ENCODE measurements around the gene PCSK7. TPM values are rescaled to one million over a fixed set of nuclear protein-coding genes. Genes with fewer than 3 reads are reported as not detected.

The PCSK7 gene
- total and polyA plus RNA-seq, 2 experiments from 2014 or later: 25.9 to 33.0 TPM

- H3K4me2 ChIP-seq: no peak overlapping the region
- H2AFZ ChIP-seq: no peak overlapping the region
Measured at GRCh38 chr11:117218133-117218915, 13.5 kb downstream of the PCSK7 start.

GRCh38 chr11:117217141-117218084 is 14.5 kb downstream of the PCSK7 start:
- Histone ChIP-seq H3K36me3 (replicated peaks; ENCODE audit: insufficient read depth, low read depth) (no peaks in the 10 kb centered on the region), H4K20me1 (ENCODE audit: insufficient read depth, poor library complexity, severe bottlenecking) (no peaks in the 10 kb centered on the region), H3K27ac (peak overlapping the region; percentile 17), H3K4me3 (no peak overlapping the region), H3K9me3 (ENCODE audit: low read depth) (no peaks in the 10 kb centered on the region), H3K4me1 (ENCODE audit: insufficient read depth) (peaks cover 24% of the 10 kb centered on the region), H3K4me2 (no peak overlapping the region), H2AFZ (no peak overlapping the region), H3K9me2 (replicated peaks; ENCODE audit: insufficient read depth) (no peaks in the 10 kb centered on the region), H3K79me2 (no peaks in the 10 kb centered on the region), H3K27me3 (no peaks in the 10 kb centered on the region)
- 73% methylated on average over 11 of the region's 11 CpGs for WGBS (ENCODE audit: low lambda C conversion rate, missing lambda C conversion rate)
- TF ChIP-seq CTCF (IDR thresholded peaks at IDR 0.05; ENCODE audit: poor library complexity) (no peak), EZH2phosphoT487 (IDR thresholded peaks at IDR 0.05; ENCODE audit: low read depth, severe bottlenecking, unreplicated experiment) (no peak), EZH2 (IDR thresholded peaks at IDR 0.05; ENCODE audit: borderline replicate concordance) (no peak)
- DNase-seq (ENCODE audit: low spot score): no peak

More at GRCh38 chr11:117218133-117218915, 13.5 kb downstream of the PCSK7 start:
- Histone ChIP-seq H3K4me1 (ENCODE audit: insufficient read depth) (peaks cover 24% of the 10 kb centered on the region), H3K36me3 (replicated peaks; ENCODE audit: insufficient read depth, low read depth) (no peaks in the 10 kb centered on the region), H3K9me2 (replicated peaks; ENCODE audit: insufficient read depth) (no peaks in the 10 kb centered on the region), H3K4me3 (no peak overlapping the region), H3K79me2 (no peaks in the 10 kb centered on the region), H3K27ac (peak overlapping the region; percentile 17), H3K27me3 (no peaks in the 10 kb centered on the region), H4K20me1 (ENCODE audit: insufficient read depth, poor library complexity, severe bottlenecking) (no peaks in the 10 kb centered on the region), H3K9me3 (ENCODE audit: low read depth) (no peaks in the 10 kb centered on the region)
- WGBS (ENCODE audit: low lambda C conversion rate, missing lambda C conversion rate): 83% methylated on average over 15 of the region's 15 CpGs
- peak; percentile 0 for DNase-seq (ENCODE audit: low spot score)
- TF ChIP-seq EZH2phosphoT487 (IDR thresholded peaks at IDR 0.05; ENCODE audit: low read depth, severe bottlenecking, unreplicated experiment) (no peak), CTCF (IDR thresholded peaks at IDR 0.05; ENCODE audit: poor library complexity) (no peak), EZH2 (IDR thresholded peaks at IDR 0.05; ENCODE audit: borderline replicate concordance) (no peak)

GRCh38 chr11:117214404-117215110 is 17.3 kb downstream of the PCSK7 start:
- Histone ChIP-seq H4K20me1 (ENCODE audit: insufficient read depth, poor library complexity, severe bottlenecking) (no peaks in the 10 kb centered on the region), H3K27me3 (no peaks in the 10 kb centered on the region), H3K4me3 (no peak overlapping the region), H3K4me2 (no peak overlapping the region), H3K4me1 (ENCODE audit: insufficient read depth) (peaks cover 7% of the 10 kb centered on the region), H2AFZ (no peak overlapping the region), H3K36me3 (replicated peaks; ENCODE audit: insufficient read depth, low read depth) (no peaks in the 10 kb centered on the region), H3K9me3 (ENCODE audit: low read depth) (no peaks in the 10 kb centered on the region), H3K9me2 (replicated peaks; ENCODE audit: insufficient read depth) (no peaks in the 10 kb centered on the region), H3K27ac (no peak overlapping the region), H3K79me2 (no peaks in the 10 kb centered on the region)
- TF ChIP-seq CTCF (IDR thresholded peaks at IDR 0.05; ENCODE audit: poor library complexity) (no peak), EZH2phosphoT487 (IDR thresholded peaks at IDR 0.05; ENCODE audit: low read depth, severe bottlenecking, unreplicated experiment) (no peak), EZH2 (IDR thresholded peaks at IDR 0.05; ENCODE audit: borderline replicate concordance) (no peak)
- WGBS (ENCODE audit: low lambda C conversion rate, missing lambda C conversion rate): 89% methylated on average over 7 of the region's 7 CpGs
- no peak for DNase-seq (ENCODE audit: low spot score)

Data from hepatocyte (in vitro differentiated cells).